ENCODE data around the gene MRPL53. TPM values are rescaled to one million over a fixed set of nuclear protein-coding genes. Genes with fewer than 3 reads are reported as not detected.

Gene MRPL53
- total and polyA plus RNA-seq, 2 of the 13 experiments (the other 11 are each of a cell fraction or from before 2014, with no cell fraction given) = 34.3 to 51.9 TPM

DNA sequence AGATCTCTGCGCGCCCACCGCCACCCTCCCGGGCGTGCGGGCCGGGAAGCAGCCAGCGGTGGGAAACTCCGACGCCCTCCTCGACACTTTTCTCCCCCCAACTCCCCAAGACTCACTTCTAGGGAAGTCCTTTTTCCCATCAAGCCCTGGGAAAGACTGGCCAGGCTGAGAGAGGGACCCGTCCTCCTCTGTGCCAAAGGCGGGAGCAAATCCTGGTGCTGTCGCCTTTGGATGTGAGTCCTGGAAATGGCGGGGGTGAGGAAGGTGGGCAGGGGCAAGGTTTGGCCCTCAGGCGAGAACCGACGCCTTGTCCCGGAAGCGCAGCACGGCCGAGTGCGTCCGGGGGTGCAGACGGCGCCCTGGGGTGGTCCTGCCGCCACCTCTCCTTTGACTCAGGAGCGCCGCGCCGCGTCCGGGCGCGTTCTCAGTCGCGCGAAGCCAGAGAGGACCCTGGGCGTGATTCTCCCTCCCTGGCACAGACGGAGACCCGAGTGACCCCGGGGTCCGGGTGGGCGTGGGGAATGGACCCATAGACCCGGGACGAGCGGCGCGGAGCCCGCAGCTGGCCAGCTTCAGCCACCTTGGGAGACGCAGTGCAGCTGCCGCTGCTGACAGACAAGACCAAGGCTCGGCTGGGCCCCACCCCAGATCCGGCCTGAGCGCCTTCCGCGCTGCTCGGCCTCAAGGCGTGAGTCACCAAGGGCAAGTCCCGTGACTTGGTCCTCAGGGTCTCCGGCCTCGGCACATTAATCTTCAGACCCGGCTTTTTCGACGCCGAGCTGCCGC, 30.4 kb upstream of the MRPL53 start (continued):
- TF ChIP-seq, protein P1, sequence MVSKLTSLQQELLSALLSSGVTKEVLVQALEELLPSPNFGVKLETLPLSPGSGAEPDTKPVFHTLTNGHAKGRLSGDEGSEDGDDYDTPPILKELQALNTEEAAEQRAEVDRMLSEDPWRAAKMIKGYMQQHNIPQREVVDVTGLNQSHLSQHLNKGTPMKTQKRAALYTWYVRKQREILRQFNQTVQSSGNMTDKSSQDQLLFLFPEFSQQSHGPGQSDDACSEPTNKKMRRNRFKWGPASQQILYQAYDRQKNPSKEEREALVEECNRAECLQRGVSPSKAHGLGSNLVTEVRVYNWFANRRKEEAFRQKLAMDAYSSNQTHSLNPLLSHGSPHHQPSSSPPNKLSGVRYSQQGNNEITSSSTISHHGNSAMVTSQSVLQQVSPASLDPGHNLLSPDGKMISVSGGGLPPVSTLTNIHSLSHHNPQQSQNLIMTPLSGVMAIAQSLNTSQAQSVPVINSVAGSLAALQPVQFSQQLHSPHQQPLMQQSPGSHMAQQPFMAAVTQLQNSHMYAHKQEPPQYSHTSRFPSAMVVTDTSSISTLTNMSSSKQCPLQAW (CRISPR knock-in tag; IDR thresholded peaks at IDR 0.05) = peak; percentile 88
- TF ChIP-seq ZNF138 (CRISPR knock-in tag; IDR thresholded peaks at IDR 0.05; ENCODE audit: low read depth) (peak; percentile 17; the same call in 1 of the 2 replicates), KLF16 (CRISPR knock-in tag; IDR thresholded peaks at IDR 0.05) (peak in 1 of 2 experiments; percentile 23; a peak in 1 of 4 replicates), ZIK1 (CRISPR knock-in tag; IDR thresholded peaks at IDR 0.05; ENCODE audit: borderline replicate concordance, low read depth) (peak; percentile 77; the same call in 1 of the 2 replicates), PHF8 (CRISPR knock-in tag; IDR thresholded peaks at IDR 0.05) (peak; percentile 57), HNRNPL (IDR thresholded peaks at IDR 0.05; ENCODE audit: low read depth, low read length) (peak; percentile 42; the same call in 1 of the 2 replicates), KLF11 (CRISPR knock-in tag; IDR thresholded peaks at IDR 0.05) (no peak; the same call in 1 of the 2 replicates), TARDBP (CRISPR knock-in tag; IDR thresholded peaks at IDR 0.05) (peak; percentile 78), ZBTB7B (CRISPR knock-in tag; IDR thresholded peaks at IDR 0.05) (peak; percentile 97), RAD21 (CRISPR knock-in tag; IDR thresholded peaks at IDR 0.05) (peak; percentile 95), ZFP41 (CRISPR knock-in tag; IDR thresholded peaks at IDR 0.05; ENCODE audit: borderline replicate concordance) (0 out of 2 replicates have a peak, but pooled peaks have one; percentile 34), SNAI1 (CRISPR knock-in tag; IDR thresholded peaks at IDR 0.05; ENCODE audit: borderline replicate concordance) (0 out of 2 replicates have a peak, but pooled peaks have one; percentile 39), RBFOX2 (IDR thresholded peaks at IDR 0.05; ENCODE audit: low read depth, low read length) (peak; percentile 97), TEAD3 (CRISPR knock-in tag; optimal IDR thresholded peaks at IDR 0.05; ENCODE audit: borderline replicate concordance) (peak; percentile 67), CEBPB (IDR thresholded peaks at IDR 0.05; ENCODE audit: borderline replicate concordance, low read depth, low read length) (no peak), ZNF768 (CRISPR knock-in tag; IDR thresholded peaks at IDR 0.05) (peak; percentile 58; the same call in 1 of the 2 replicates), PRPF4 (IDR thresholded peaks at IDR 0.05; ENCODE audit: low read depth, low read length, poor library complexity, severe bottlenecking) (no peak)
- TF ChIP-seq, protein P2, sequence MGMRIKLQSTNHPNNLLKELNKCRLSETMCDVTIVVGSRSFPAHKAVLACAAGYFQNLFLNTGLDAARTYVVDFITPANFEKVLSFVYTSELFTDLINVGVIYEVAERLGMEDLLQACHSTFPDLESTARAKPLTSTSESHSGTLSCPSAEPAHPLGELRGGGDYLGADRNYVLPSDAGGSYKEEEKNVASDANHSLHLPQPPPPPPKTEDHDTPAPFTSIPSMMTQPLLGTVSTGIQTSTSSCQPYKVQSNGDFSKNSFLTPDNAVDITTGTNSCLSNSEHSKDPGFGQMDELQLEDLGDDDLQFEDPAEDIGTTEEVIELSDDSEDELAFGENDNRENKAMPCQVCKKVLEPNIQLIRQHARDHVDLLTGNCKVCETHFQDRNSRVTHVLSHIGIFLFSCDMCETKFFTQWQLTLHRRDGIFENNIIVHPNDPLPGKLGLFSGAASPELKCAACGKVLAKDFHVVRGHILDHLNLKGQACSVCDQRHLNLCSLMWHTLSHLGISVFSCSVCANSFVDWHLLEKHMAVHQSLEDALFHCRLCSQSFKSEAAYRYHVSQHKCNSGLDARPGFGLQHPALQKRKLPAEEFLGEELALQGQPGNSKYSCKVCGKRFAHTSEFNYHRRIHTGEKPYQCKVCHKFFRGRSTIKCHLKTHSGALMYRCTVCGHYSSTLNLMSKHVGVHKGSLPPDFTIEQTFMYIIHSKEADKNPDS (CRISPR knock-in tag; IDR thresholded peaks at IDR 0.05) = peak; percentile 95; the same call in 1 of the 2 replicates
- TF ChIP-seq, protein P3, sequence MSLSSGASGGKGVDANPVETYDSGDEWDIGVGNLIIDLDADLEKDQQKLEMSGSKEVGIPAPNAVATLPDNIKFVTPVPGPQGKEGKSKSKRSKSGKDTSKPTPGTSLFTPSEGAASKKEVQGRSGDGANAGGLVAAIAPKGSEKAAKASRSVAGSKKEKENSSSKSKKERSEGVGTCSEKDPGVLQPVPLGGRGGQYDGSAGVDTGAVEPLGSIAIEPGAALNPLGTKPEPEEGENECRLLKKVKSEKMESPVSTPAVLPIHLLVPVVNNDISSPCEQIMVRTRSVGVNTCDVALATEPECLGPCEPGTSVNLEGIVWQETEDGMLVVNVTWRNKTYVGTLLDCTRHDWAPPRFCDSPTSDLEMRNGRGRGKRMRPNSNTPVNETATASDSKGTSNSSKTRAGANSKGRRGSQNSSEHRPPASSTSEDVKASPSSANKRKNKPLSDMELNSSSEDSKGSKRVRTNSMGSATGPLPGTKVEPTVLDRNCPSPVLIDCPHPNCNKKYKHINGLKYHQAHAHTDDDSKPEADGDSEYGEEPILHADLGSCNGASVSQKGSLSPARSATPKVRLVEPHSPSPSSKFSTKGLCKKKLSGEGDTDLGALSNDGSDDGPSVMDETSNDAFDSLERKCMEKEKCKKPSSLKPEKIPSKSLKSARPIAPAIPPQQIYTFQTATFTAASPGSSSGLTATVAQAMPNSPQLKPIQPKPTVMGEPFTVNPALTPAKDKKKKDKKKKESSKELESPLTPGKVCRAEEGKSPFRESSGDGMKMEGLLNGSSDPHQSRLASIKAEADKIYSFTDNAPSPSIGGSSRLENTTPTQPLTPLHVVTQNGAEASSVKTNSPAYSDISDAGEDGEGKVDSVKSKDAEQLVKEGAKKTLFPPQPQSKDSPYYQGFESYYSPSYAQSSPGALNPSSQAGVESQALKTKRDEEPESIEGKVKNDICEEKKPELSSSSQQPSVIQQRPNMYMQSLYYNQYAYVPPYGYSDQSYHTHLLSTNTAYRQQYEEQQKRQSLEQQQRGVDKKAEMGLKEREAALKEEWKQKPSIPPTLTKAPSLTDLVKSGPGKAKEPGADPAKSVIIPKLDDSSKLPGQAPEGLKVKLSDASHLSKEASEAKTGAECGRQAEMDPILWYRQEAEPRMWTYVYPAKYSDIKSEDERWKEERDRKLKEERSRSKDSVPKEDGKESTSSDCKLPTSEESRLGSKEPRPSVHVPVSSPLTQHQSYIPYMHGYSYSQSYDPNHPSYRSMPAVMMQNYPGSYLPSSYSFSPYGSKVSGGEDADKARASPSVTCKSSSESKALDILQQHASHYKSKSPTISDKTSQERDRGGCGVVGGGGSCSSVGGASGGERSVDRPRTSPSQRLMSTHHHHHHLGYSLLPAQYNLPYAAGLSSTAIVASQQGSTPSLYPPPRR (CRISPR knock-in tag; IDR thresholded peaks at IDR 0.05; ENCODE audit: borderline replicate concordance) = no peak
- TF ChIP-seq, protein P4, sequence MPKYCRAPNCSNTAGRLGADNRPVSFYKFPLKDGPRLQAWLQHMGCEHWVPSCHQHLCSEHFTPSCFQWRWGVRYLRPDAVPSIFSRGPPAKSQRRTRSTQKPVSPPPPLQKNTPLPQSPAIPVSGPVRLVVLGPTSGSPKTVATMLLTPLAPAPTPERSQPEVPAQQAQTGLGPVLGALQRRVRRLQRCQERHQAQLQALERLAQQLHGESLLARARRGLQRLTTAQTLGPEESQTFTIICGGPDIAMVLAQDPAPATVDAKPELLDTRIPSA (CRISPR knock-in tag; IDR thresholded peaks at IDR 0.05; ENCODE audit: borderline replicate concordance) = peak; percentile 91; the same call in 1 of the 2 replicates

Measured in HepG2 (cell line).